Mammary epithelial cell (primary cell): ENCODE data around the gene SPTBN2.

ENCODE experiments used
- CTCF ChIP-seq, 2 donors: IDR thresholded peaks in 1 of 2; conservative IDR thresholded peaks in 1 of 2; 2 replicates each; pipeline ENCODE4 v1.5.1; 2011 to 2012; ENCODE audit warnings: inconsistent platforms in 2 of 2, low read length in 2 of 2, mild to moderate bottlenecking in 2 of 2, control low read depth in 1 of 2, low read depth in 1 of 2; ENCODE audit not compliant: insufficient read depth in 1 of 2; ENCODE audit errors: extremely low read depth in 1 of 2
- EZH2 ChIP-seq: IDR thresholded peaks from 2 replicates; pipeline ENCODE4 v1.6.1; 2012; ENCODE audit warnings: low read length, inconsistent platforms, borderline replicate concordance

DNA sequence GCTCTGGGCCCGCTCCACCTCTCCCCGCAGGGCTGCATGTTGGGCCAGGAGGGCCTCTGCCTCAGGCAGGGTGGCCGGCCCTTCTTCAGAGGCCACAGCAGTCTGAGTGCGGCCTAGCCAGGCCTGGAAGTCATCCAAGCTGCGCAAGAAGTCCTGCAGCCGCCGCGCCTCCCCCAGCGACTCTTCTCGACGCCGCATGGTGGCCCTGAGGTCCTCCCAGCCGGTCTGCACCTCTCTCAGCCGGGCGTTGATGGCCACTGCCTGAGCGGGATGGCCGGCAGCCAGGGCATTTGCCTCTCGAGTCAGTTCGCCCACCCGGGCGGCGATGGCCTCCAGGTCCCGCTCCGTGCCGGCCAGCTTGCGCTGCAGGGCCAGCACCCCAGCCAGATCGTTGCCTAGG lies 28.3 kb downstream of the SPTBN2 start:
- TF ChIP-seq CTCF (conservative IDR thresholded peaks at IDR 0.05 in 1 of 2, IDR thresholded peaks at IDR 0.05 in 1 of 2; ENCODE audit: extremely low read depth in 1 of 2, insufficient read depth in 1 of 2, low read depth in 1 of 2, low read length in 2 of 2) = no peak
- TF ChIP-seq EZH2 = no peak
